Endothelial cell of umbilical vein (primary cell): ENCODE data around the gene CELSR3. TPM values are rescaled to one million over a fixed set of nuclear protein-coding genes. Genes with fewer than 3 reads are reported as not detected.

Experiments used
- BruUV-seq: library from RNA; stranded (reverse); fragments of 400-500 nt; replicated peaks from 2 replicates; lab custom pipeline; 2021; lab: Mats Ljungman, UMichigan
- CTCF ChIA-PET: fragments of 300-600, 350-600 bp; sonication (Branson Sonifier 250); formaldehyde crosslinking; loops from one replicate; lab custom pipeline; 2021; ENCODE audit warnings: antibody characterized with exemption, inconsistent platforms; lab: Charles Lee
- POLR2A ChIA-PET: fragments of 300-600, 350-600 bp; sonication (Branson Sonifier 250); formaldehyde crosslinking; loops from one replicate; lab custom pipeline; 2021; ENCODE audit warnings: antibody characterized with exemption, inconsistent platforms; lab: Charles Lee
- DNase-seq: peaks from one replicate; pipeline ENCODE4 v3.0.0-alpha.2; 2011; ENCODE audit warnings: low read depth, low spot score
- FAIRE-seq: peaks from 2 replicates; lab custom pipeline; 2011; peaks lifted over from hg19 to GRCh38; lab: Jason Lieb, UNC
- H2AFZ ChIP-seq: 2 replicates; pipeline ENCODE4 v1.6.0; 2012; ENCODE audit warnings: low read depth, low read length, control low read depth, inconsistent platforms
- H3K27ac ChIP-seq: 2 replicates; pipeline ENCODE4 v1.5.1; 2011; ENCODE audit warnings: low read depth, mild to moderate bottlenecking, control low read depth, low read length, moderate library complexity; ENCODE audit not compliant: insufficient read depth
- H3K27me3 ChIP-seq, 2 experiments: 2 replicates each; pipeline versions ENCODE4 v1.6.0 to v1.6.1; 2011; ENCODE audit warnings: low read length in 2 of 2, mixed read lengths in 1 of 2; ENCODE audit not compliant: control insufficient read depth in 2 of 2, insufficient read depth in 2 of 2
- H3K36me3 ChIP-seq, 2 experiments: 2 replicates in 1 of 2; 3 replicates in 1 of 2; pipeline ENCODE4 v1.5.1; 2011; ENCODE audit warnings: low read length in 2 of 2, mild to moderate bottlenecking in 1 of 2, moderate library complexity in 1 of 2; ENCODE audit not compliant: control insufficient read depth in 2 of 2, insufficient read depth in 2 of 2; ENCODE audit errors: extremely low read depth in 1 of 2
- H3K4me1 ChIP-seq: 3 replicates; pipeline ENCODE4 v1.5.1; 2011; ENCODE audit warnings: mild to moderate bottlenecking, low read length; ENCODE audit not compliant: control insufficient read depth, insufficient read depth; ENCODE audit errors: extremely low read depth
- H3K4me2 ChIP-seq: 2 replicates; pipeline ENCODE4 v1.6.1; 2011; ENCODE audit warnings: low read length, control low read depth, mixed read lengths; ENCODE audit not compliant: insufficient read depth
- H3K4me3 ChIP-seq, 3 experiments: fragments of 200-600 bp in 1 of 3; sonication (generic), shearing (Covaris generic) in 1 of 3; replicated peaks in 1 of 3; 2 replicates each; pipeline ENCODE4 v1.5.1; 2011 to 2016; ENCODE audit warnings: control low read depth in 3 of 3, low read length in 3 of 3, mild to moderate bottlenecking in 2 of 3, inconsistent platforms in 1 of 3, low read depth in 1 of 3, moderate library complexity in 1 of 3; ENCODE audit not compliant: insufficient read depth in 1 of 3
- H3K79me2 ChIP-seq: 2 replicates; pipeline ENCODE4 v1.6.0; 2012; ENCODE audit warnings: low read length, inconsistent platforms; ENCODE audit not compliant: control insufficient read depth, insufficient read depth
- H3K9ac ChIP-seq: replicated peaks from 2 replicates; pipeline ENCODE3; 2011; ENCODE audit warnings: low read length, control low read depth; ENCODE audit not compliant: insufficient read depth; ENCODE audit errors: extremely low read depth
- H3K9me1 ChIP-seq: replicated peaks from 3 replicates; pipeline ENCODE4 v1.6.0; 2011; ENCODE audit warnings: mild to moderate bottlenecking, low read length; ENCODE audit not compliant: control insufficient read depth, insufficient read depth; ENCODE audit errors: extremely low read depth
- H3K9me3 ChIP-seq: replicated peaks from 2 replicates; pipeline ENCODE4 v1.5.1; 2012; ENCODE audit warnings: low read length, inconsistent platforms; ENCODE audit not compliant: control insufficient read depth, insufficient read depth
- H4K20me1 ChIP-seq: replicated peaks from 2 replicates; pipeline ENCODE3; 2011; ENCODE audit warnings: mild to moderate bottlenecking, low read length; ENCODE audit not compliant: control insufficient read depth, insufficient read depth; ENCODE audit errors: extremely low read depth
- CTCF ChIP-seq, 2 donors: IDR thresholded peaks; 1 replicate in 1 of 2; 2 replicates in 1 of 2; pipeline ENCODE4 v1.5.1; 2011; ENCODE audit warnings: low read length in 2 of 2, mild to moderate bottlenecking in 2 of 2, moderate library complexity in 2 of 2, control low read depth in 1 of 2, inconsistent platforms in 1 of 2, low read depth in 1 of 2; ENCODE audit not compliant: insufficient read depth in 1 of 2; ENCODE audit errors: extremely low read depth in 1 of 2
- EZH2 ChIP-seq: IDR thresholded peaks from 2 replicates; pipeline ENCODE4 v1.6.1; 2012; ENCODE audit warnings: borderline replicate concordance, low read depth, mild to moderate bottlenecking, moderate library complexity, low read length, inconsistent platforms; ENCODE audit not compliant: severe bottlenecking
- FOS ChIP-seq: IDR thresholded peaks from 2 replicates; pipeline ENCODE4 v1.6.1; 2011; ENCODE audit warnings: mild to moderate bottlenecking, low read length, moderate library complexity, borderline replicate concordance; ENCODE audit not compliant: insufficient read depth
- GATA2 ChIP-seq: IDR thresholded peaks from 2 replicates; pipeline ENCODE4 v1.7.0; 2011; ENCODE audit warnings: low read depth, mild to moderate bottlenecking, moderate library complexity, mixed read lengths, low read length; ENCODE audit not compliant: insufficient read length, insufficient read depth
- JUN ChIP-seq: IDR thresholded peaks from 2 replicates; pipeline ENCODE4 v1.6.1; 2011; ENCODE audit warnings: borderline replicate concordance, low read depth; ENCODE audit not compliant: insufficient read length, insufficient read depth
- MAX ChIP-seq: IDR thresholded peaks from 2 replicates; pipeline ENCODE4 v1.6.1; 2011; ENCODE audit not compliant: insufficient read depth, insufficient read length
- MYC ChIP-seq: IDR thresholded peaks from one replicate; pipeline ENCODE4 v1.6.1; 2011; ENCODE audit warnings: mild to moderate bottlenecking, low read depth, low read length
- POLR2A ChIP-seq: IDR thresholded peaks from 2 replicates; pipeline ENCODE4 v1.6.1; 2012; ENCODE audit warnings: low read depth, mild to moderate bottlenecking, control low read depth, low read length
- POLR2AphosphoS5 ChIP-seq: IDR thresholded peaks from 2 replicates; pipeline ENCODE4 v1.6.1; 2012; ENCODE audit warnings: low read depth, mild to moderate bottlenecking, control low read depth, low read length, moderate library complexity; ENCODE audit not compliant: insufficient read depth
- dilution Hi-C: fragments of 300-500 bp; cut with MboI; formaldehyde crosslinking; loops from one replicate; pipeline ENCODE4 v1.15.0; 2019; ENCODE audit warnings: low sequenced_read_pairs; ENCODE audit not compliant: extremely low pct_ligation_motif_present
- intact Hi-C: fragments of 100-400 bp; cut with micrococcal nuclease; formaldehyde crosslinking; loops from one replicate; pipeline ENCODE4 v1.10.0; 2022
- polyA plus RNA-seq, 4 experiments: library from polyadenylated mRNA; depleted of rRNA in 3 of 4; stranded (reverse) in 3 of 4; unstranded in 1 of 4; fragments of >200 nt; gene quantifications; 2 replicates each; pipeline versions ENCODE4 v1.2.1 to v1.2.3, GENCODE V29; 2011 to 2012; ENCODE audit warnings: missing spikeins in 1 of 4
- total RNA-seq: library from RNA; stranded (reverse); gene quantifications from 2 replicates; pipeline ENCODE4 v1.2.3, GENCODE V29; 2021

The CELSR3 gene
- total and polyA plus RNA-seq, 2 donors (not counting 3 experiments of a cell fraction or from before 2014, with no cell fraction given), result 0.25 to 0.71 TPM

- peaks cover 2% of the 10 kb centered on the region for H3K79me2 ChIP-seq
- BruUV-seq, result no TSS peak
- peaks cover 14% of the 10 kb centered on the region for H3K4me1 ChIP-seq
- TF ChIP-seq POLR2A, result no peak
- no peak for TF ChIP-seq MAX
- no peak for TF ChIP-seq EZH2
- no peak for TF ChIP-seq CTCF (IDR thresholded peaks at IDR 0.05; ENCODE audit: extremely low read depth in 1 of 2, insufficient read depth in 1 of 2, low read depth in 1 of 2, low read length in 2 of 2)
- TF ChIP-seq GATA2, result no peak
- no peak for TF ChIP-seq FOS
- TF ChIP-seq POLR2AphosphoS5, result no peak
- no peak for TF ChIP-seq JUN
- no peak for TF ChIP-seq MYC
- H3K9me3 ChIP-seq, result no peaks in the 10 kb centered on the region
- no peaks in the 10 kb centered on the region for H3K9me1 ChIP-seq
- peaks cover 15 to 39% of the 10 kb centered on the region in 2 experiments for H3K36me3 ChIP-seq
- H3K4me2 ChIP-seq, result no peak overlapping the region
- CTCF ChIA-PET, result interaction anchor here (0.6 to 1.5 kb wide), 3 partner anchors 15 to 127 kb away, joined by 3 to 4 read pairs (median 3); no protein-coding TSS in a partner anchor
- no peaks in the 10 kb centered on the region for H3K27me3 ChIP-seq
- H3K27ac ChIP-seq, result no peak overlapping the region
- intact Hi-C loops, result loop anchor here (2.0 kb wide), 1 partner anchor 52 kb away; the partner anchor contains the start of gene SLC26A6
- no peak overlapping the region for H2AFZ ChIP-seq
- DNase-seq (no peak), FAIRE-seq (no peak)
- POLR2A ChIA-PET, result no interaction called here
- peaks cover 3% of the 10 kb centered on the region for H4K20me1 ChIP-seq
- dilution Hi-C loops, result no loop called here
- H3K4me3 ChIP-seq, result no peak overlapping the region
- no peak overlapping the region for H3K9ac ChIP-seq
These were observed 24.6 kb upstream of the CELSR3 start for GRCh38 chr3:48687220-48687678.
